GM12892 (cell line): Measurements from ENCODE around the gene ATP13A3.

Source experiments
- POLR2A ChIP-seq: IDR thresholded peaks from 2 replicates; pipeline ENCODE4 v1.6.1; 2011; ENCODE audit warnings: low read depth, low read length, control low read depth
- POLR2AphosphoS5 ChIP-seq: IDR thresholded peaks from 2 replicates; pipeline ENCODE4 v1.6.1; 2011; ENCODE audit warnings: low read depth, low read length, control low read depth
- TAF1 ChIP-seq: IDR thresholded peaks from 2 replicates; pipeline ENCODE4 v1.6.1; 2011; ENCODE audit warnings: low read depth, mild to moderate bottlenecking, control low read depth, low read length, borderline replicate concordance

DNA sequence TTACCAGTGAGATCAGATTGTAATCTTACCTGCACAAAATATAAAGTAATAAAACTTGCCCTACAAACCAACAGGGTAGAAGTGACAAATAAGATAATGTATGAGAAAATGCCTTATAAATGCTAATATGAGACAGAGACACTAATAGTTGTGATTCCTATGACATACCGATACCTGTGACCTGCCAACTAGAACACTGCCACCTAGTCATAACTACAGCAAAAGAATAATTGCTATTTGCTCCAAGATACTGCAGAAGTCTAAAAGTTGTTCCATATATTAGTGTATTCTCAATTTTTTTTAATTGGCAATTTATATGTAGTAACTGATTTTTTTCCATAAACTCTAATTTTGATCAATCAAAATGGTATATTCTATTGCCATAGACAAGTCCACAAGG, 62.4 kb downstream of the ATP13A3 start:
- no peak for TF ChIP-seq POLR2AphosphoS5
- TF ChIP-seq POLR2A, result no peak
- TF ChIP-seq TAF1, result no peak
